A673 (cell line): Measurements from ENCODE around the gene AGAP1. TPM values are rescaled to one million over a fixed set of nuclear protein-coding genes. Genes with fewer than 3 reads are reported as not detected.

Experiments used
- BruUV-seq: library from RNA; stranded (reverse); fragments of 400-500 nt; replicated peaks from 2 replicates; lab custom pipeline; 2021; lab: Mats Ljungman, UMichigan
- CTCF ChIA-PET: fragments of 300-600 bp; sonication (Branson Sonifier 250); formaldehyde crosslinking; loops from one replicate; lab custom pipeline; 2022; ENCODE audit warnings: antibody characterized with exemption; lab: Charles Lee
- POLR2A ChIA-PET: fragments of 300-600 bp; sonication (Branson Sonifier 250); formaldehyde crosslinking; loops from one replicate; lab custom pipeline; 2022; ENCODE audit warnings: antibody characterized with exemption; ENCODE audit not compliant: low non-redundant PET; lab: Charles Lee
- DNase-seq: peaks from one replicate; pipeline ENCODE4 v3.0.0-alpha.2; 2015; ENCODE audit warnings: low spot score
- H3K27ac ChIP-seq: fragments of 200-600 bp; sonication (generic); 2 replicates; pipeline ENCODE4 v1.5.1; 2016; ENCODE audit warnings: mixed run types, low read depth, mild to moderate bottlenecking, mixed read lengths, antibody characterized with exemption, low read length; ENCODE audit not compliant: poor library complexity, severe bottlenecking
- H3K27me3 ChIP-seq: fragments of 200-600 bp; sonication (generic); replicated peaks from 2 replicates; pipeline ENCODE4 v1.6.1; 2017; ENCODE audit warnings: mixed run types, low read depth, mild to moderate bottlenecking, mixed read lengths, antibody characterized with exemption, low read length; ENCODE audit not compliant: insufficient read depth, poor library complexity
- H3K36me3 ChIP-seq: fragments of 200-600 bp; sonication (generic); 2 replicates; pipeline ENCODE4 v1.6.1; 2016; ENCODE audit warnings: mixed run types, mild to moderate bottlenecking, mixed read lengths, antibody characterized with exemption, low read length; ENCODE audit not compliant: insufficient read depth, poor library complexity, severe bottlenecking
- H3K4me1 ChIP-seq: fragments of 200-600 bp; sonication (generic); 2 replicates; pipeline ENCODE4 v1.6.1; 2017; ENCODE audit warnings: mixed run types, mild to moderate bottlenecking, mixed read lengths, antibody characterized with exemption, low read length; ENCODE audit not compliant: insufficient read depth, poor library complexity, severe bottlenecking
- H3K4me3 ChIP-seq: fragments of 200-600 bp; sonication (generic); 2 replicates; pipeline ENCODE4 v1.5.1; 2016; ENCODE audit warnings: low read depth, mixed run types, mild to moderate bottlenecking, mixed read lengths, low read length; ENCODE audit not compliant: poor library complexity, severe bottlenecking
- H3K9me3 ChIP-seq: fragments of 200-600 bp; sonication (generic); 2 replicates; pipeline ENCODE4 v1.6.1; 2016; ENCODE audit warnings: mixed run types, low read depth, mild to moderate bottlenecking, mixed read lengths, antibody characterized with exemption, low read length; ENCODE audit not compliant: poor library complexity, severe bottlenecking
- EZH2 ChIP-seq: fragments of 200-600 bp; sonication (generic); IDR thresholded peaks from 2 replicates; pipeline ENCODE4 v1.6.1; 2017; ENCODE audit warnings: borderline replicate concordance, low read depth, mild to moderate bottlenecking, mixed read lengths, antibody characterized with exemption, low read length; ENCODE audit not compliant: poor library complexity, severe bottlenecking
- intact Hi-C: fragments of 100-400 bp; cut with micrococcal nuclease; formaldehyde crosslinking; loops from one replicate; pipeline ENCODE4 v1.10.0; 2022; ENCODE audit not compliant: unreplicated experiment
- total RNA-seq: library from RNA; stranded (reverse); gene quantifications from 2 replicates; pipeline ENCODE4 v1.2.3, GENCODE V29; 2021
- TF ChIP-seq, protein P1 (sequence below): fragments of 300-800, 200-600 bp; sonication (generic); conservative IDR thresholded peaks from 2 replicates; pipeline ENCODE4 v1.5.1; 2017; ENCODE audit warnings: low read depth, mild to moderate bottlenecking, antibody characterized with exemption, low read length, moderate library complexity, mixed read lengths

Gene AGAP1
- total RNA-seq, 1 experiment from 2014 or later, result 25.3 TPM

DNA sequence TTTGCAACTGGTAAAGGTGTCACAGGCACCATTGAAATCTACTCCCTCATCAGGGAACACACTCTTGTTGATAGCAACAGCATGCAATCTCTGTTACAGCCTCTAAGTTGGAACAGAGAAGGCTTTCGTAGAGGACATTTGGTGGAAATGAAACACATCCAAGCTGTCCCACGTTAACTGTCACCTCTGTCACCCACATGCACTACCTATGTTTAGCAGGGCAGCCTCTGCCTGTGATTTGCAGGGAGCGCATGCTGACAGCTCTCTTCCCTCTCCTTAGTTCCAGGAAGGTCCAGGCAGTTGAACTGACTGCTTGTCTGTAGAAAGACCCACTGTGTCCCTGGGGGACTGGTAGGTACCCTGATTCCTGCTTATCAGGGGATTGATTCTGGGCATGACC lies 367.5 kb downstream of the AGAP1 start:
- DNase-seq, result no peak
- no peaks in the 10 kb centered on the region for H3K36me3 ChIP-seq
- H3K4me3 ChIP-seq, result no peak overlapping the region
- H3K4me1 ChIP-seq, result peaks cover 41% of the 10 kb centered on the region
- H3K27me3 ChIP-seq, result no peaks in the 10 kb centered on the region
- ChIA-PET CTCF (no interaction called here), POLR2A (interaction anchor here (0.5 kb wide), 1 partner anchor 314 kb away, joined by 7 read pairs; no protein-coding TSS in a partner anchor)
- H3K9me3 ChIP-seq, result no peaks in the 10 kb centered on the region
- H3K27ac ChIP-seq, result no peak overlapping the region
- no peak for TF ChIP-seq EZH2
- TF ChIP-seq, protein P1, sequence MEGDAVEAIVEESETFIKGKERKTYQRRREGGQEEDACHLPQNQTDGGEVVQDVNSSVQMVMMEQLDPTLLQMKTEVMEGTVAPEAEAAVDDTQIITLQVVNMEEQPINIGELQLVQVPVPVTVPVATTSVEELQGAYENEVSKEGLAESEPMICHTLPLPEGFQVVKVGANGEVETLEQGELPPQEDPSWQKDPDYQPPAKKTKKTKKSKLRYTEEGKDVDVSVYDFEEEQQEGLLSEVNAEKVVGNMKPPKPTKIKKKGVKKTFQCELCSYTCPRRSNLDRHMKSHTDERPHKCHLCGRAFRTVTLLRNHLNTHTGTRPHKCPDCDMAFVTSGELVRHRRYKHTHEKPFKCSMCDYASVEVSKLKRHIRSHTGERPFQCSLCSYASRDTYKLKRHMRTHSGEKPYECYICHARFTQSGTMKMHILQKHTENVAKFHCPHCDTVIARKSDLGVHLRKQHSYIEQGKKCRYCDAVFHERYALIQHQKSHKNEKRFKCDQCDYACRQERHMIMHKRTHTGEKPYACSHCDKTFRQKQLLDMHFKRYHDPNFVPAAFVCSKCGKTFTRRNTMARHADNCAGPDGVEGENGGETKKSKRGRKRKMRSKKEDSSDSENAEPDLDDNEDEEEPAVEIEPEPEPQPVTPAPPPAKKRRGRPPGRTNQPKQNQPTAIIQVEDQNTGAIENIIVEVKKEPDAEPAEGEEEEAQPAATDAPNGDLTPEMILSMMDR, result no peak
- intact Hi-C loops, result loop anchor here (5.0 kb wide), 1 partner anchor 316 kb away; no protein-coding TSS in a partner anchor
- no TSS peak for BruUV-seq

DNA sequence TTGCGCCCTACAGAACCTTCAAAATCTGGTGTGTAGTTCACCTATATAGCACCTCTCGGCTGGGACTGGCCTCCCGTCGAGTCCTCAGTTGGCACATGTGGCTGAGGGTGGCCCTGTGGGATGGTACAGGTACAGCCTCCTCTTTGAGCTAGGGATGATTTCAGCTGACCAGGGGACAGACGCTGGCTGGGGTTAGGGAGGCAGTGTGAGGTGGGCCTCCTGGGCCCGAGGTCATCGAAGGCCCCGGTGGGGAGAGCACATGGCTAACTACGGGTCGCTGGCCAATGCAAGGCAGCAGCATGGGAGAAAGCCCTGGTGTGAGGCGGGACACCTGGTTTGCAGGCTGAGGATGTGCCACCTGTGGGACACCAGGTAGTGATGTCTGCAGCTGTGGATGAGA lies 369.6 kb downstream of the AGAP1 start:
- POLR2A ChIA-PET, result no interaction called here
- Histone ChIP-seq H3K27me3 (no peaks in the 10 kb centered on the region), H3K36me3 (no peaks in the 10 kb centered on the region), H3K4me1 (peaks cover 29% of the 10 kb centered on the region), H3K27ac (no peak overlapping the region), H3K9me3 (no peaks in the 10 kb centered on the region), H3K4me3 (no peak overlapping the region)
- BruUV-seq, result no TSS peak
- DNase-seq, result no peak
- TF ChIP-seq EZH2, result no peak
- TF ChIP-seq, protein P1, result no peak
- CTCF ChIA-PET, result no interaction called here
- intact Hi-C loops, result loop anchor here (5.0 kb wide), 1 partner anchor 314 kb away; no protein-coding TSS in a partner anchor

DNA sequence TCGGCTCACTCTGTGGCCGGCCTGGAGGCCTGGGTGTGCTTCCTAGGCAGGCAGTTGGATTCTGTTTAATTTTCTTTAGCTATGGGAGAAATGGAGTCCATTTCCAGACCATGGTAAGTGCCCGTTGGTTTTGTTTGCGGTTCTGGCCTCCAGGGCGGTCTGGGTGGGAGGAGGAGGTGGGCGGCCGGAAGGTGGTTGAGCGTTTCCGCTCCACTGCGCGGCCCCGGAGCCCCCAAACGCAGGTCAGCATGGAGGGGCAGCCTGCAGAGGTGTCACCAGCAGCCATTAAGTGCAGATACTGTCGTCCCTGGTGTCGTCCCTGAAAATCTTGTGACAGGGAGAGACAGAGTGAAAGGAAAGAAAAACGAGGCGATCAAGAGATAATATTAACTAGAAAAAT lies 370.5 kb downstream of the AGAP1 start:
- CTCF ChIA-PET, result no interaction called here
- intact Hi-C loops, result loop anchor here (5.0 kb wide), 1 partner anchor 313 kb away; no protein-coding TSS in a partner anchor
- no TSS peak for BruUV-seq
- H3K9me3 ChIP-seq, result no peaks in the 10 kb centered on the region
- H3K4me3 ChIP-seq, result no peak overlapping the region
- no peaks in the 10 kb centered on the region for H3K27me3 ChIP-seq
- no peak for DNase-seq
- peaks cover 22% of the 10 kb centered on the region for H3K4me1 ChIP-seq
- POLR2A ChIA-PET, result no interaction called here
- no peaks in the 10 kb centered on the region for H3K36me3 ChIP-seq
- H3K27ac ChIP-seq, result no peak overlapping the region
- TF ChIP-seq, protein P1, result no peak
- TF ChIP-seq EZH2, result no peak
